Activated naive CD4-positive, alpha-beta T cell (primary cell): ENCODE data around the gene SDK1.

Experiments used
- DNase-seq, 4 experiments: peaks; one replicate each; lab custom pipeline; 2025; lab: John Stamatoyannopoulos, UW

SDK1 gene

GRCh38 chr7:3795781-3796180, 494.7 kb downstream of the SDK1 start:
- DNase-seq = no peak

GRCh38 chr7:3805151-3805550, 504.1 kb downstream of the SDK1 start:
- no peak for DNase-seq

GRCh38 chr7:3806516-3806915, 505.5 kb downstream of the SDK1 start:
- DNase-seq = no peak

- DNase-seq = no peak
These were observed 506.8 kb downstream of the SDK1 start for GRCh38 chr7:3807824-3808223.

GRCh38 chr7:3821488-3821887, 520.4 kb downstream of the SDK1 start:
- DNase-seq = no peak

GRCh38 chr7:3825491-3825890, 524.4 kb downstream of the SDK1 start:
- no peak for DNase-seq

- no peak for DNase-seq
These were observed 531.1 kb downstream of the SDK1 start for GRCh38 chr7:3832199-3832598.

- no peak for DNase-seq
These were observed 534.1 kb downstream of the SDK1 start for GRCh38 chr7:3835109-3835508.

- DNase-seq = no peak
These were observed 535.8 kb downstream of the SDK1 start for GRCh38 chr7:3836855-3837254.

GRCh38 chr7:3844540-3845151, 543.6 kb downstream of the SDK1 start:
- DNase-seq = no peak

GRCh38 chr7:3846738-3847137, 545.7 kb downstream of the SDK1 start:
- DNase-seq = no peak

GRCh38 chr7:3847336-3847735, 546.3 kb downstream of the SDK1 start:
- no peak for DNase-seq

GRCh38 chr7:3859431-3859830, 558.4 kb downstream of the SDK1 start:
- DNase-seq = no peak

GRCh38 chr7:3860932-3861331, 559.9 kb downstream of the SDK1 start:
- DNase-seq = no peak

GRCh38 chr7:3861386-3861785, 560.3 kb downstream of the SDK1 start:
- no peak for DNase-seq

- DNase-seq = no peak
These were observed 560.9 kb downstream of the SDK1 start for GRCh38 chr7:3861941-3862340.

GRCh38 chr7:3862774-3863173, 561.7 kb downstream of the SDK1 start:
- no peak for DNase-seq

- no peak for DNase-seq
These were observed 565.2 kb downstream of the SDK1 start for GRCh38 chr7:3866277-3866676.

- DNase-seq = no peak
These were observed 566.8 kb downstream of the SDK1 start for GRCh38 chr7:3867863-3868262.

GRCh38 chr7:3879355-3880075, 578.5 kb downstream of the SDK1 start:
- no peak for DNase-seq

GRCh38 chr7:3880228-3880987, 579.4 kb downstream of the SDK1 start:
- no peak for DNase-seq

- DNase-seq = no peak
These were observed 581.7 kb downstream of the SDK1 start for GRCh38 chr7:3882782-3883181.

GRCh38 chr7:3884543-3884942, 583.5 kb downstream of the SDK1 start:
- no peak for DNase-seq
